Measurements from ENCODE around the gene DPYD.

Gene DPYD

GRCh38 chr1:97137862-97138514, 782.8 kb downstream of the DPYD start:
- no peak overlapping the region for H3K4me3 ChIP-seq (ENCODE audit: low read depth, low read length)
- in situ Hi-C loops (cut with HindIII; ENCODE audit: low sequenced_read_pairs), result no loop called here
- peak; percentile 87 for DNase-seq (ENCODE audit: low read depth, low spot score)
- TF ChIP-seq, protein P1, sequence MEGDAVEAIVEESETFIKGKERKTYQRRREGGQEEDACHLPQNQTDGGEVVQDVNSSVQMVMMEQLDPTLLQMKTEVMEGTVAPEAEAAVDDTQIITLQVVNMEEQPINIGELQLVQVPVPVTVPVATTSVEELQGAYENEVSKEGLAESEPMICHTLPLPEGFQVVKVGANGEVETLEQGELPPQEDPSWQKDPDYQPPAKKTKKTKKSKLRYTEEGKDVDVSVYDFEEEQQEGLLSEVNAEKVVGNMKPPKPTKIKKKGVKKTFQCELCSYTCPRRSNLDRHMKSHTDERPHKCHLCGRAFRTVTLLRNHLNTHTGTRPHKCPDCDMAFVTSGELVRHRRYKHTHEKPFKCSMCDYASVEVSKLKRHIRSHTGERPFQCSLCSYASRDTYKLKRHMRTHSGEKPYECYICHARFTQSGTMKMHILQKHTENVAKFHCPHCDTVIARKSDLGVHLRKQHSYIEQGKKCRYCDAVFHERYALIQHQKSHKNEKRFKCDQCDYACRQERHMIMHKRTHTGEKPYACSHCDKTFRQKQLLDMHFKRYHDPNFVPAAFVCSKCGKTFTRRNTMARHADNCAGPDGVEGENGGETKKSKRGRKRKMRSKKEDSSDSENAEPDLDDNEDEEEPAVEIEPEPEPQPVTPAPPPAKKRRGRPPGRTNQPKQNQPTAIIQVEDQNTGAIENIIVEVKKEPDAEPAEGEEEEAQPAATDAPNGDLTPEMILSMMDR (IDR thresholded peaks at IDR 0.05; ENCODE audit: low read depth, low read length), result peak; percentile 82

DNA sequence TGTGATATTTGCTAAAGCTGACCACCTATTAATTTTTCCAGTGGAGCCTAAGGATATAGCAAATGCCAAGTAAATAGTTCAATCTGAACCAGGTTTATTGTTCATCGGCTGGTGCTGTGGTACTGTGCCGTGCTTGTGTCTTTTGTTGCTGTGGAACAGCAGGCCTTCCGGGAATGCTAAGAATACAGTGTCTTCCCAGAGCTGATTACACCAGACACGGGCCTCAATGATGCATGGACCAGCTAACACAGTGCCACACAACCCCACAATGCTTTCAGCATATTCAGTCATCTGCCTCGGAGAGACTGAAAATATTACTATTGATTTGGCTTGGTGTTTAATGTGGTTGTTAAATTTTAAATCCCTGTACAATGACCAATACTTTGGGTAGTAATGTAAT, 783.8 kb downstream of the DPYD start:
- DNase-seq (ENCODE audit: low read depth, low spot score), result no peak
- TF ChIP-seq, protein P1 (IDR thresholded peaks at IDR 0.05; ENCODE audit: low read depth, low read length), result no peak
- H3K4me3 ChIP-seq (ENCODE audit: low read depth, low read length), result no peak overlapping the region
- in situ Hi-C loops (cut with HindIII; ENCODE audit: low sequenced_read_pairs), result no loop called here

GRCh38 chr1:97135972-97136371, 784.9 kb downstream of the DPYD start:
- in situ Hi-C loops (cut with HindIII; ENCODE audit: low sequenced_read_pairs), result no loop called here
- H3K4me3 ChIP-seq (ENCODE audit: low read depth, low read length), result no peak overlapping the region
- DNase-seq (ENCODE audit: low read depth, low spot score), result no peak
- TF ChIP-seq, protein P1 (IDR thresholded peaks at IDR 0.05; ENCODE audit: low read depth, low read length), result no peak

- TF ChIP-seq, protein P1 (IDR thresholded peaks at IDR 0.05; ENCODE audit: low read depth, low read length), result no peak
- DNase-seq (ENCODE audit: low read depth, low spot score), result no peak
- in situ Hi-C loops (cut with HindIII; ENCODE audit: low sequenced_read_pairs), result no loop called here
- H3K4me3 ChIP-seq (ENCODE audit: low read depth, low read length), result no peak overlapping the region
Observed at GRCh38 chr1:97128426-97128825, 792.4 kb downstream of the DPYD start.

DNA sequence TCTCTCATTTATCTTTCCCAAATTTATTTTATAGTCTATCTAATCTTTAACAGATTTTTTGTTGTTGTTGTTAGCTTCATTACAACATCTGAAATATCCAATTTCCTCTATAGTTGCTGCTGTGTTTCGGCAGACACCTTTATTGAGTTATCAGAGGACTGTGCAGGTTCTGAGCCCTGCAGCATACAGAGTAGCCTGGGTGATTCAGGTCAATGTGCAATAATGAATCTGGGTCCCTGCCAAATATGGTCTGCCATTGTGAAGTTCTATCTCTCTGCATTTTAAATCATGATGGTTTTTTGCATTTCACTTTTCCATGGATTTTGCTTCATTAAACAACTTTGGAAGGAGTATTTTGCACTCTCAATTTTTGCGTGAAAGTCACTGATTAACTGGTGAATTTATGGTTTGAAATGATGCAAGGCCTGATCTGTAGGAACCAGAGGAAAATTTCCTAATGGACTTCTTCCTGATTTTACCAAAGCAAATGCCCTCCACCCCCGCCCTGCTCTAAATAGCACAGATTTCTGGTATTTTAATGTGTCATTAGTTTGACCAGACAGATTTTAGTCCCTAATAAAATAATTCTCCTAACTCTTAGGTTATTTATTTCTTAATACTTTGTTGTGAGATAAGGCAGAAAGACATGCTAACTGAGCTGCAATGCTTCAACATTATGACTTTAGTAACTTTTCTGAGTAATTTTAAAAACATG, 797.0 kb downstream of the DPYD start:
- in situ Hi-C loops (cut with HindIII; ENCODE audit: low sequenced_read_pairs), result no loop called here
- DNase-seq (ENCODE audit: low read depth, low spot score), result no peak
- TF ChIP-seq, protein P1 (IDR thresholded peaks at IDR 0.05; ENCODE audit: low read depth, low read length), result no peak
- no peak overlapping the region for H3K4me3 ChIP-seq (ENCODE audit: low read depth, low read length)

- DNase-seq (ENCODE audit: low read depth, low spot score), result no peak
- TF ChIP-seq, protein P1 (IDR thresholded peaks at IDR 0.05; ENCODE audit: low read depth, low read length), result no peak
- in situ Hi-C loops (cut with HindIII; ENCODE audit: low sequenced_read_pairs), result no loop called here
- no peak overlapping the region for H3K4me3 ChIP-seq (ENCODE audit: low read depth, low read length)
Observed at GRCh38 chr1:97120806-97121205, 800.0 kb downstream of the DPYD start.
